H1 (cell line): ENCODE data around the gene MYOM3. TPM values are rescaled to one million over a fixed set of nuclear protein-coding genes. Genes with fewer than 3 reads are reported as not detected.

Experiments
- CTCF ChIA-PET: fragments of 300-600 bp; sonication (Branson Sonifier 250); formaldehyde crosslinking; loops from one replicate; lab custom pipeline; 2021; ENCODE audit not compliant: partially characterized antibody; lab: Charles Lee
- POLR2A ChIA-PET: fragments of 300-600 bp; sonication (Branson Sonifier 250); formaldehyde crosslinking; loops from one replicate; lab custom pipeline; 2021; ENCODE audit warnings: inconsistent platforms; ENCODE audit not compliant: partially characterized antibody; lab: Charles Lee
- DNase-seq, 2 experiments: peaks; one replicate each; pipeline versions ENCODE4 v3.0.0 to v3.0.0-alpha.2; 2010 to 2022; ENCODE audit warnings: low spot score in 2 of 2, low read depth in 1 of 2, mixed read lengths in 1 of 2
- FAIRE-seq: peaks from 2 replicates; lab custom pipeline; 2011; peaks lifted over from hg19 to GRCh38; lab: Jason Lieb, UNC
- H2AFZ ChIP-seq: 2 replicates; pipeline ENCODE4 v1.8.1; 2012; ENCODE audit warnings: low read length, inconsistent platforms
- H2AK5ac ChIP-seq: 2 replicates; pipeline ENCODE4 v1.6.1; 2013; ENCODE audit warnings: low read depth, low read length
- H2BK120ac ChIP-seq: replicated peaks from 2 replicates; pipeline ENCODE3; 2013; ENCODE audit warnings: low read depth, low read length, inconsistent platforms
- H2BK12ac ChIP-seq: 2 replicates; pipeline ENCODE4 v1.6.1; 2013; ENCODE audit warnings: low read depth, low read length
- H2BK15ac ChIP-seq: 2 replicates; pipeline ENCODE4 v1.6.1; 2013; ENCODE audit warnings: low read length
- H2BK20ac ChIP-seq: 2 replicates; pipeline ENCODE4 v1.6.1; 2013; ENCODE audit warnings: low read length
- H2BK5ac ChIP-seq: 2 replicates; pipeline ENCODE4 v1.6.1; 2013; ENCODE audit warnings: low read depth, low read length
- H3K14ac ChIP-seq: 2 replicates; pipeline ENCODE4 v1.6.1; 2013; ENCODE audit warnings: inconsistent platforms; ENCODE audit not compliant: insufficient read length
- H3K18ac ChIP-seq: 2 replicates; pipeline ENCODE4 v1.6.1; 2013; ENCODE audit warnings: low read length; ENCODE audit errors: extremely low read depth
- H3K23ac ChIP-seq: 2 replicates; pipeline ENCODE4 v1.6.1; 2013; ENCODE audit warnings: inconsistent platforms; ENCODE audit not compliant: insufficient read length
- H3K23me2 ChIP-seq: 2 replicates; pipeline ENCODE4 v1.6.1; 2013; ENCODE audit warnings: low read depth, low read length
- H3K27ac ChIP-seq: 2 replicates; pipeline ENCODE4 v1.6.1; 2011; ENCODE audit warnings: low read depth, low read length, inconsistent platforms
- H3K27me3 ChIP-seq, 4 experiments: replicated peaks in 1 of 4; 1 replicate in 1 of 4; 2 replicates in 3 of 4; pipeline versions ENCODE4 v1.6.1 to v1.8.1; 2011 to 2013; ENCODE audit warnings: low read length in 3 of 4, mild to moderate bottlenecking in 3 of 4, inconsistent platforms in 2 of 4, mixed read lengths in 2 of 4, moderate library complexity in 1 of 4; ENCODE audit not compliant: control insufficient read depth in 3 of 4, insufficient read depth in 3 of 4; ENCODE audit errors: extremely low read depth in 1 of 4
- H3K36me3 ChIP-seq, 4 experiments: 2 replicates each; pipeline versions ENCODE4 v1.6.1 to v1.8.1; 2011 to 2013; ENCODE audit warnings: mild to moderate bottlenecking in 4 of 4, low read length in 3 of 4, moderate library complexity in 2 of 4, control low read depth in 1 of 4, inconsistent platforms in 1 of 4; ENCODE audit not compliant: insufficient read depth in 4 of 4, control insufficient read depth in 2 of 4
- H3K4ac ChIP-seq: replicated peaks from 2 replicates; pipeline ENCODE3; 2013; ENCODE audit warnings: low read length, low read depth, mixed read lengths, inconsistent platforms; ENCODE audit not compliant: insufficient read length
- H3K4me1 ChIP-seq, 4 experiments: replicated peaks in 1 of 4; 1 replicate in 1 of 4; 2 replicates in 3 of 4; pipeline versions ENCODE4 v1.6.1 to v1.8.1; 2011 to 2013; ENCODE audit warnings: low read length in 3 of 4, inconsistent platforms in 2 of 4, mixed read lengths in 1 of 4; ENCODE audit not compliant: insufficient read depth in 4 of 4, control insufficient read depth in 3 of 4
- H3K4me2 ChIP-seq, 2 experiments: 2 replicates each; pipeline versions ENCODE4 v1.6.1 to v1.8.1; 2011 to 2013; ENCODE audit warnings: low read depth in 2 of 2, low read length in 2 of 2, control low read depth in 1 of 2, inconsistent platforms in 1 of 2, mild to moderate bottlenecking in 1 of 2; ENCODE audit not compliant: insufficient read depth in 1 of 2
- H3K4me3 ChIP-seq, 4 experiments: fragments of 200-600, 300-600 bp in 1 of 4; sonication (generic), shearing (Covaris generic), sonication (Bioruptor Twin) in 1 of 4; 2 replicates each; pipeline versions ENCODE4 v1.5.1 to v1.8.1; 2011 to 2016; ENCODE audit warnings: low read length in 4 of 4, low read depth in 3 of 4, control low read depth in 2 of 4, inconsistent platforms in 2 of 4, mild to moderate bottlenecking in 2 of 4, mixed read lengths in 1 of 4, moderate library complexity in 1 of 4; ENCODE audit not compliant: insufficient read depth in 2 of 4; ENCODE audit errors: extremely low read depth in 1 of 4
- H3K56ac ChIP-seq: replicated peaks from 2 replicates; pipeline ENCODE3; 2013; ENCODE audit warnings: low read depth, mild to moderate bottlenecking, mixed read lengths, low read length, inconsistent platforms; ENCODE audit not compliant: insufficient read length
- H3K79me1 ChIP-seq: 2 replicates; pipeline ENCODE4 v1.6.1; 2013; ENCODE audit warnings: low read depth, low read length, control low read depth
- H3K79me2 ChIP-seq, 2 experiments: 2 replicates each; pipeline versions ENCODE4 v1.6.1 to v1.8.1; 2012 to 2013; ENCODE audit warnings: low read length in 2 of 2, mild to moderate bottlenecking in 2 of 2, inconsistent platforms in 1 of 2; ENCODE audit not compliant: insufficient read depth in 2 of 2, control insufficient read depth in 1 of 2
- H3K9ac ChIP-seq, 4 experiments: replicated peaks in 1 of 4; 1 replicate in 1 of 4; 2 replicates in 3 of 4; pipeline versions ENCODE4 v1.6.1 to v1.8.1; 2011 to 2013; ENCODE audit warnings: low read depth in 3 of 4, low read length in 3 of 4, control low read depth in 2 of 4, mild to moderate bottlenecking in 2 of 4, moderate library complexity in 2 of 4, inconsistent platforms in 1 of 4; ENCODE audit errors: extremely low read depth in 1 of 4
- H3K9me3 ChIP-seq, 2 experiments: 2 replicates each; pipeline versions ENCODE4 v1.6.1 to v1.8.1; 2012 to 2013; ENCODE audit warnings: mild to moderate bottlenecking in 2 of 2, moderate library complexity in 2 of 2, control low read depth in 1 of 2, inconsistent platforms in 1 of 2, low read depth in 1 of 2, low read length in 1 of 2, mixed read lengths in 1 of 2; ENCODE audit not compliant: insufficient read depth in 2 of 2
- H4K20me1 ChIP-seq, 2 experiments: replicated peaks in 1 of 2; 2 replicates each; pipeline versions ENCODE3 to v1.8.1; 2011 to 2013; ENCODE audit warnings: inconsistent platforms in 2 of 2, low read length in 2 of 2, mild to moderate bottlenecking in 1 of 2; ENCODE audit not compliant: insufficient read depth in 2 of 2, control insufficient read depth in 1 of 2
- H4K5ac ChIP-seq: 2 replicates; pipeline ENCODE4 v1.6.1; 2013; ENCODE audit warnings: low read length, low read depth, mixed read lengths, inconsistent platforms; ENCODE audit not compliant: insufficient read length
- H4K8ac ChIP-seq: 2 replicates; pipeline ENCODE4 v1.8.0; 2013; ENCODE audit warnings: mild to moderate bottlenecking, moderate library complexity, low read length, inconsistent platforms; ENCODE audit not compliant: insufficient read depth; ENCODE audit errors: extremely low read depth
- H4K91ac ChIP-seq: replicated peaks from 2 replicates; pipeline ENCODE3; 2013; ENCODE audit warnings: low read length, mixed read lengths, inconsistent platforms; ENCODE audit not compliant: insufficient read length
- CTBP2 ChIP-seq: IDR thresholded peaks from 2 replicates; pipeline ENCODE4 v1.7.0; 2011; ENCODE audit warnings: borderline replicate concordance, mild to moderate bottlenecking, moderate library complexity, mixed read lengths, low read length; ENCODE audit not compliant: insufficient read depth, insufficient read length
- NANOG ChIP-seq: IDR thresholded peaks from 2 replicates; pipeline ENCODE4 v1.6.1; 2011; ENCODE audit warnings: low read length, low read depth, mild to moderate bottlenecking, inconsistent platforms; ENCODE audit not compliant: insufficient read depth, poor library complexity, severe bottlenecking
- RNF2 ChIP-seq: fragments of 200-900, 300-1000 bp; sonication (generic); IDR thresholded peaks from 2 replicates; pipeline ENCODE4 v1.7.1; 2016; ENCODE audit warnings: borderline replicate concordance, low read depth, mild to moderate bottlenecking, antibody characterized with exemption, low read length; ENCODE audit not compliant: poor library complexity, severe bottlenecking; ENCODE audit errors: missing control alignments
- SUZ12 ChIP-seq: fragments of 200-600 bp; sonication (generic); IDR thresholded peaks from 2 replicates; pipeline ENCODE4 v1.6.1; 2012; ENCODE audit warnings: mild to moderate bottlenecking, inconsistent platforms, low read length, moderate library complexity, mixed read lengths
- WGBS, 2 experiments: shearing (Covaris generic) in 1 of 2; methylation state at CpG; one replicate each; pipeline versions ENCODE4 v1.1.6 to v1.1.7; 2013 to 2015; ENCODE audit warnings: low lambda C conversion rate in 2 of 2, mixed read lengths in 2 of 2, inconsistent platforms in 1 of 2, low coverage in 1 of 2, missing lambda C conversion rate in 1 of 2; ENCODE audit not compliant: insufficient replicate concordance in 2 of 2, insufficient coverage in 1 of 2, insufficient read length in 1 of 2; ENCODE audit errors: extremely low coverage in 1 of 2, missing lambda C conversion rate in 1 of 2; 5-methylcytosine and 5-hydroxymethylcytosine counted together
- polyA plus RNA-seq, 7 experiments: library from polyadenylated mRNA; depleted of rRNA in 3 of 7; stranded (reverse) in 5 of 7; unstranded in 2 of 7; fragments of >200 nt in 5 of 7; fragments of 200-250 nt in 2 of 7; gene quantifications; 1 replicate in 5 of 7; 2 replicates in 1 of 7; 4 replicates in 1 of 7; pipeline versions ENCODE4 v1.2.1 to v1.2.3, GENCODE V29; 2011 to 2013; ENCODE audit warnings: missing spikeins in 2 of 7, mixed read lengths in 2 of 7
- total RNA-seq: library from RNA; stranded (reverse); fragmentation: NEBNext Ultra II Directional; extraction: Animal tissue kit (Norgen Biotek cat#: 25700); gene quantifications from 2 replicates; pipeline ENCODE4 v1.2.1, GENCODE V29; 2021

Gene MYOM3
- total and polyA plus RNA-seq, 2 of the 8 experiments (the other 6 are each of a cell fraction or from before 2014, with no cell fraction given) = 0.08 to 0.09 TPM

GRCh38 chr1:24133819-24134218, 21.9 kb upstream of the MYOM3 start:
- FAIRE-seq = no peak
- TF ChIP-seq RNF2 (no peak), CTBP2 (no peak), SUZ12 (no peak), NANOG (no peak)

More at GRCh38 chr1:24133819-24134218, 21.9 kb upstream of the MYOM3 start:
- peaks cover 0 to 4% (median 2%) of the 10 kb centered on the region in 4 experiments; a peak in 5 of 7 replicates for H3K4me1 ChIP-seq
- H4K5ac ChIP-seq = no peak overlapping the region
- peak overlapping the region; percentile 3; the same call in 1 of the 2 replicates for H2AFZ ChIP-seq
- H3K23me2 ChIP-seq = no peaks in the 10 kb centered on the region
- no peak overlapping the region for H3K4me2 ChIP-seq
- no peak overlapping the region for H4K91ac ChIP-seq
- no peaks in the 10 kb centered on the region for H3K79me1 ChIP-seq
- H2BK20ac ChIP-seq = no peak overlapping the region
- peaks cover 3 to 5% of the 10 kb centered on the region in 2 experiments; a peak in 1 of 4 replicates for H3K9me3 ChIP-seq
- H3K36me3 ChIP-seq = no peaks in the 10 kb centered on the region
- no peak overlapping the region for H3K9ac ChIP-seq
- no peak for DNase-seq
- no peak overlapping the region for H4K8ac ChIP-seq
- no peaks in the 10 kb centered on the region for H3K79me2 ChIP-seq
- WGBS, 2 experiments = 97% methylated on average over 1 of the region's 1 CpG; no CpG with 5 or more reads in 1 of the 2 experiments
- no peaks in the 10 kb centered on the region for H4K20me1 ChIP-seq
- no peak overlapping the region for H2BK12ac ChIP-seq
- CTCF ChIA-PET = interaction anchor here (0.7 to 2.1 kb wide), 3 partner anchors 10 to 22 kb away, joined by 3 to 11 read pairs (median 4); no protein-coding TSS in a partner anchor
- no peak overlapping the region for H3K18ac ChIP-seq
- no peaks in the 10 kb centered on the region; a peak in 1 of 7 replicates for H3K27me3 ChIP-seq
- H2BK15ac ChIP-seq = no peak overlapping the region
- no peak overlapping the region for H2BK120ac ChIP-seq
- H3K4ac ChIP-seq = no peak overlapping the region
- POLR2A ChIA-PET = interaction anchor here (4.9 kb wide), 1 partner anchor 17 kb away, joined by 24 read pairs; no protein-coding TSS in a partner anchor
- H3K23ac ChIP-seq = no peak overlapping the region
- H3K4me3 ChIP-seq = no peak overlapping the region
- H2AK5ac ChIP-seq = no peak overlapping the region
- H2BK5ac ChIP-seq = no peak overlapping the region
- H3K14ac ChIP-seq = no peak overlapping the region
- no peak overlapping the region for H3K56ac ChIP-seq
- no peak overlapping the region for H3K27ac ChIP-seq
